ENCODE data around the gene DPYSL5.

DNA sequence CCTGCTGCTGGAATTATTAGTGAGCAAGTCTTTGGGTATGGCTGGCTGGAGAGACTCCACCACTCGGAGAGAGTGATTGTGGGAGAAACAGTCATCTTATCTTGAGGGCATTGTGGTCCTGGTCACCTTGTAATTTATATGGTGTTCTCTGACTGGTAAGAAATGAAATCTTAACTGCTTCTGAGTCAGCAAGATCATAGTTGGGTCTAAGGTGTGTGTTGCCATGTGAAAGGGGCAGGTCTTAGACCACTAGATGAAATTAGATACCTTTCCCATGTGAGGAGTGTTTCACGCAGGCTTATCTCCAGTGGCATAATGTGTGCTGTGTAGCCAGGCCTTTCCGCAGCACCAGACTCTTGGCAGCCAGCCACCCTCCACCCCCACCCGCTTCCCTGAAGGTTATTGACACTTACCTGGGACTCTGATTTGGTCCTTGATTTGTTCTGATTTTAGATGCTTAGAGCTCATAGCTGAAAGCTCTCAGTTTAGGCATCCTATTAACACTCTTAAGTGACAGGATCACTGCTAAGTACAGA lies 130.2 kb downstream of the DPYSL5 start:
- no peak for TF ChIP-seq EP300 (conservative IDR thresholded peaks at IDR 0.05; ENCODE audit: poor library complexity, severe bottlenecking)
- TF ChIP-seq MXI1 (conservative IDR thresholded peaks at IDR 0.05; ENCODE audit: poor library complexity, severe bottlenecking) = no peak
- TF ChIP-seq, protein P1, sequence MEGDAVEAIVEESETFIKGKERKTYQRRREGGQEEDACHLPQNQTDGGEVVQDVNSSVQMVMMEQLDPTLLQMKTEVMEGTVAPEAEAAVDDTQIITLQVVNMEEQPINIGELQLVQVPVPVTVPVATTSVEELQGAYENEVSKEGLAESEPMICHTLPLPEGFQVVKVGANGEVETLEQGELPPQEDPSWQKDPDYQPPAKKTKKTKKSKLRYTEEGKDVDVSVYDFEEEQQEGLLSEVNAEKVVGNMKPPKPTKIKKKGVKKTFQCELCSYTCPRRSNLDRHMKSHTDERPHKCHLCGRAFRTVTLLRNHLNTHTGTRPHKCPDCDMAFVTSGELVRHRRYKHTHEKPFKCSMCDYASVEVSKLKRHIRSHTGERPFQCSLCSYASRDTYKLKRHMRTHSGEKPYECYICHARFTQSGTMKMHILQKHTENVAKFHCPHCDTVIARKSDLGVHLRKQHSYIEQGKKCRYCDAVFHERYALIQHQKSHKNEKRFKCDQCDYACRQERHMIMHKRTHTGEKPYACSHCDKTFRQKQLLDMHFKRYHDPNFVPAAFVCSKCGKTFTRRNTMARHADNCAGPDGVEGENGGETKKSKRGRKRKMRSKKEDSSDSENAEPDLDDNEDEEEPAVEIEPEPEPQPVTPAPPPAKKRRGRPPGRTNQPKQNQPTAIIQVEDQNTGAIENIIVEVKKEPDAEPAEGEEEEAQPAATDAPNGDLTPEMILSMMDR (IDR thresholded peaks at IDR 0.05; ENCODE audit: poor library complexity, severe bottlenecking) = no peak
- TF ChIP-seq RAD21 (conservative IDR thresholded peaks at IDR 0.05) = no peak
- TF ChIP-seq EZH2 (IDR thresholded peaks at IDR 0.05; ENCODE audit: borderline replicate concordance, insufficient read depth, low read length, poor library complexity, severe bottlenecking) = no peak
- no peak for TF ChIP-seq POLR2AphosphoS5 (IDR thresholded peaks at IDR 0.05)

All from neural cell (in vitro differentiated cells).